ENCODE data around the gene VAV3. TPM values are rescaled to one million over a fixed set of nuclear protein-coding genes. Genes with fewer than 3 reads are reported as not detected.

Gene VAV3
- total RNA-seq, 1 experiment from 2014 or later = 10.0 TPM

DNA sequence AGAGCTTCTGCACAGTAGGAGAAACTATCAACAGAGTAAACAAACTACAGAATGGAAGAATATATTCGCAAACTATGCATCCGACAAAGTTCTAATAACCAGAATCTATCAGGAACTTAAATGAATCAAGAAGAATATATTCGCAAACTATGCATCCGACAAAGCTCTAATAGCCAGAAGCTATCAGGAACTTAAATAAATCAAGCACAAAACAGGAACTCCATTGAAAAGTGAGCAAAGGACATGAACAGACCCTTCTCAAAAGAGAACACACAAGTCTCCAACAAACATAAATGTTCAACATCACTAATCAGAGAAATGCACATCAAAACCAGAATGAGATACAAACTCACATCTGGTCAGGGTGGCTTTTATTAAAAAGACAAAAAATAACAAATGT, 126.9 kb downstream of the VAV3 start (continued):
- TF ChIP-seq MLX (CRISPR knock-in tag; IDR thresholded peaks at IDR 0.05) (no peak), IRF1 (CRISPR knock-in tag; IDR thresholded peaks at IDR 0.05) (no peak), AR (CRISPR knock-in tag; IDR thresholded peaks at IDR 0.05) (no peak), ZNF671 (CRISPR knock-in tag; IDR thresholded peaks at IDR 0.05) (no peak)

DNA sequence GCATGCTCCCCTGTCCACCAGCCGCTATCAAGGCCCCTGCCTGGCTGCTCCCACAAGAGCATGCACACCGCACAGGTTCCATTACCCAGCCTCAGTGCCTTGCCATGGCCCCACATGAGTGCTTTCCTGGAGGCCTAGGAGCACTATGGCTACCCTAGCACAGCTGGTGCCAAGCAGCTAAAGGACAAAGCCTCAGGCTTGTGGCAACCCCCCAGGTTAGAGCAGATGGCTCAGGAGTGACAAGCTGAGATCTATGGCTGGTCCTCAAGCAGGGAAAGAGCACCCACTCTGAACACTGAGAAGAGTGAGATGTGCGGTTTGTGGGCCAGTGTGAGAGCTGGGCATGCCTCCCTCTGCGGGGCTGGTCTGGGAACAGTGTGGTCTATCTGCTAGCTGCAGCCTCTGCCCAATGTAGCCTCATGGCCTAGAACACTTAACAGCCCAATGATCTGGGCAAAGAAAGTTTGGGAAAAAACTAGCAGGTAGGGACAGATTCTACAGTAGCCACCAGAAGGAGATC, 129.8 kb downstream of the VAV3 start:
- Mint-ChIP-seq H3K4me3 (no peak overlapping the region), H3K4me1 (peaks cover 23% of the 10 kb centered on the region)

GRCh38 chr1:107833061-107833460, 131.9 kb downstream of the VAV3 start:
- Mint-ChIP-seq H3K27me3 (ENCODE audit: low read depth) (no peaks in the 10 kb centered on the region), H3K4me3 (no peak overlapping the region), H3K36me3 (peaks cover 6% of the 10 kb centered on the region), H3K27ac (no peak overlapping the region), H3K9me3 (peaks cover 18% of the 10 kb centered on the region), H3K4me1 (peaks cover 37% of the 10 kb centered on the region)
- TF ChIP-seq ZNF423 (CRISPR knock-in tag; IDR thresholded peaks at IDR 0.05) (no peak), NFE2L1 (CRISPR knock-in tag; IDR thresholded peaks at IDR 0.05) (no peak), CREM (CRISPR knock-in tag; IDR thresholded peaks at IDR 0.05) (no peak), E2F1 (CRISPR knock-in tag; IDR thresholded peaks at IDR 0.05) (no peak), SP1 (CRISPR knock-in tag; conservative IDR thresholded peaks at IDR 0.05) (no peak), ZNF219 (CRISPR knock-in tag; IDR thresholded peaks at IDR 0.05; ENCODE audit: borderline replicate concordance) (no peak), E2F5 (CRISPR knock-in tag; IDR thresholded peaks at IDR 0.05) (no peak)
- ChIA-PET POLR2A (no interaction called here), CTCF (no interaction called here)
- DNase-seq (ENCODE audit: low spot score) = no peak
- ATAC-seq = no peak

More for the DNA sequence above, 129.8 kb downstream of the VAV3 start:
- CTCF ChIA-PET = interaction anchor here (1.1 kb wide), 1 partner anchor 20 kb away, joined by 3 read pairs; no protein-coding TSS in a partner anchor
- DNase-seq (ENCODE audit: low spot score) (no peak), ATAC-seq (no peak)
- H3K36me3 Mint-ChIP-seq = peaks cover 6% of the 10 kb centered on the region
- H3K27me3 Mint-ChIP-seq (ENCODE audit: low read depth) = no peaks in the 10 kb centered on the region
- POLR2A ChIA-PET = no interaction called here
- no peak overlapping the region for H3K27ac Mint-ChIP-seq
- peaks cover 17% of the 10 kb centered on the region for H3K9me3 Mint-ChIP-seq
- TF ChIP-seq CREM (CRISPR knock-in tag; IDR thresholded peaks at IDR 0.05) (no peak), E2F1 (CRISPR knock-in tag; IDR thresholded peaks at IDR 0.05) (no peak), HMGA2 (CRISPR knock-in tag; IDR thresholded peaks at IDR 0.05) (no peak), GTF2I (CRISPR knock-in tag; conservative IDR thresholded peaks at IDR 0.05) (no peak), CREB1 (CRISPR knock-in tag; IDR thresholded peaks at IDR 0.05) (no peak), USF1 (CRISPR knock-in tag; IDR thresholded peaks at IDR 0.05) (no peak), TEAD1 (CRISPR knock-in tag; IDR thresholded peaks at IDR 0.05) (no peak), CBFB (CRISPR knock-in tag; IDR thresholded peaks at IDR 0.05; ENCODE audit: low read depth) (no peak), ELF4 (CRISPR knock-in tag; IDR thresholded peaks at IDR 0.05; ENCODE audit: low read depth) (no peak)
- TF ChIP-seq, protein P1, sequence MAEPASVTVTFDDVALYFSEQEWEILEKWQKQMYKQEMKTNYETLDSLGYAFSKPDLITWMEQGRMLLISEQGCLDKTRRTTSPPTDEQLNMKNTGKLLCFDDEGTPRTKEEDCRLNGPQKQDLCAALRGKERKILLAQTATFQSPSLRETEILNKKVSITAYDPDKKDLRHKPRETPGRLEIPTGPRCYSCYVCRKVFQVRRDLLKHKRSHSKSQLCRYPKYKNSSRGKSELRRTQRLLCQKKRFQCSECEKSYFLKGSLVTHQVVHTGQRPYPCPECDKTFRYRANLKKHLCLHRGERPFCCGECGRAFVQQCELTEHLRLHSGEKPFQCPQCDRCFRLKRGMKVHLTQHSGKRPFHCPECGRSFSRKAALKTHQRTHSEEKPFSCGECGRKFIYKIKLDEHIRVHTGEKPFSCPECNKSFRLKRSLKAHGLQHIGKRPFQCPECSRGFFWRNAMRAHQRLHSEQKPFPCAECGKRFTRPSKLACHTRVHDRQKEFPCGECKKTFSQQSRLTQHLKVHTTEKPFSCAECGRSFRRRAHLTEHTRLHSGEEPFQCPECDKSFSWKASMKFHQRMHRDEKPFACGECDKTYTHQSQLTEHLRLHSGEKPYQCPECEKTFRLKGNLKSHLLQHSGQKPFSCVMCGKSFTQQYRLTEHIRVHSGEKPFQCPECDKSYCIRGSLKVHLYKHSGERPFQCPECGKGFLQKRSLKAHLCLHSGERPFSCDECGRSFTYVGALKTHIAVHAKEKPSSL (CRISPR knock-in tag; conservative IDR thresholded peaks at IDR 0.05) = no peak

All from WTC11 (cell line).